Mononuclear cell (primary cell): ENCODE data around the gene TPX2. TPM values are rescaled to one million over a fixed set of nuclear protein-coding genes. Genes with fewer than 3 reads are reported as not detected.

Experiments used
- H3K27me3 ChIP-seq: 2 replicates; pipeline ENCODE4 v1.6.0; 2011; ENCODE audit warnings: low read length, control low read depth; ENCODE audit not compliant: insufficient read depth
- H3K4me1 ChIP-seq: 2 replicates; pipeline ENCODE4 v1.5.1; 2011; ENCODE audit warnings: mild to moderate bottlenecking, low read length, control low read depth; ENCODE audit not compliant: insufficient read depth
- H3K4me3 ChIP-seq: 2 replicates; pipeline ENCODE4 v1.5.1; 2011; ENCODE audit warnings: mild to moderate bottlenecking, low read length, moderate library complexity
- H3K9me3 ChIP-seq: 2 replicates; pipeline ENCODE4 v1.5.1; 2011; ENCODE audit warnings: low read depth, mild to moderate bottlenecking, control low read depth, low read length
- total RNA-seq: library from RNA; depleted of rRNA; stranded (reverse); fragments of >200 nt; gene quantifications from one replicate; pipeline ENCODE4 v1.2.3, GENCODE V29; 2012

TPX2 gene
- total RNA-seq, 1 donor, result 1.7 TPM

DNA sequence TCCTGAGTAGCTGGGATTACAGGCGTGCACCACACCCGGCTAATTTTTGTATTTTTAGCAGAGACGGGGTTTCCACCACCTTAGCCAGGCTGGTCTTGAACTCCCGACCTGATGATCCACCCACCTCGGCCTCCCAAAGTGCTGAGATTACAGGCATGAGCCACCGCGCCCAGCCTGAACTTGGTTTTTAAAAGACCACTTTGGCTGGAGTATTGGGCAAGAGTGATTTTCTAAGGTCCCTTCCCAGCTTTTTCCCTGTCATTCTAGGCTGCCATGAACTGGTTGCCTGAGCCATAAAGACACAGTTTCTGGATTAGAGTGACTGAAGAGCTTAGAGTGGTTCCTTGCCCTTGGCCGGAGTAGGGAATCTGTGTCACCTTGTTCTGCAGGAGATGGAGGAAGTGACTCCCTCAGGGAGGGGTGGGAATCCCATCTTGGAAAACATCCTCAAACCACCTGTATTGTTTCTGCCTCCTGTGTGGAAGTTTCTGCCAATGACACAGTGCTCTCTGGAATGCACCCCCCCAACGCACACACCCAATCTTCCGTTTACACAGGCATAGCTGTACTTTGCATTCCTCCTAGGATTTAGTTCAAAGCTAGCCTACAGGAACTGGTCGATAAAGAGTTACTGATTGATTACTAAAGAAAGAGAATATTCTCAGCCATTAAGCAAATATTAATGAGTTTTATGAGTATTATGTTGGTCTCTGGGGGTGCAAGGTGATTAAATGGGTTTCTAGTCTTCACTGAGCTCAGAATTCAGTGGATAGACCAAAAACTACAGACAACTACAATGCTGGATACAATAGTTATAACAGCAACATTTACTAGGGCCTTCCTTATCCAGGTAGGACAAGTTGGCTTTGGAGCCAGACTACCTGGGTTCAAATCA lies 34.6 kb upstream of the TPX2 start:
- H3K27me3 ChIP-seq, result no peaks in the 10 kb centered on the region
- H3K9me3 ChIP-seq, result no peaks in the 10 kb centered on the region
- H3K4me1 ChIP-seq, result peaks cover 42% of the 10 kb centered on the region
- H3K4me3 ChIP-seq, result no peak overlapping the region

DNA sequence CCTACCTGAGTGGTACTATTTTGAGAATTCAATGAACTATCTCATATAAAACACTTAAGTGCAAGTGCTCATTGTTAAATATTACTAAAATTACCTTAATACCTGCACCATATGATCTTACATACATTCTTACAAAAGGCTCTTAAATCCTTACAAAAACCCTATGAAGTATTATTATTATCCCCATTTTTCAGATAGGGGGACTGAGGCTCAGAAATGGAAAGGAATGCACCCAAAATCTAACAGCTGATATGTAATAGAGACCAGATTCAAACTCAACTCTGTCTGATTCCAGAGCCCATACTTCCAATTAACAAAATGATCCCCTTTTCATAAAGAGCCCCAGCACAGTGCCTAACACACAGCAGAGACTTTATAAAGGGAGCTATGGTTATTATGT lies 33.9 kb upstream of the TPX2 start:
- Histone ChIP-seq H3K4me1 (peaks cover 36% of the 10 kb centered on the region), H3K4me3 (no peak overlapping the region), H3K27me3 (no peaks in the 10 kb centered on the region), H3K9me3 (no peaks in the 10 kb centered on the region)

DNA sequence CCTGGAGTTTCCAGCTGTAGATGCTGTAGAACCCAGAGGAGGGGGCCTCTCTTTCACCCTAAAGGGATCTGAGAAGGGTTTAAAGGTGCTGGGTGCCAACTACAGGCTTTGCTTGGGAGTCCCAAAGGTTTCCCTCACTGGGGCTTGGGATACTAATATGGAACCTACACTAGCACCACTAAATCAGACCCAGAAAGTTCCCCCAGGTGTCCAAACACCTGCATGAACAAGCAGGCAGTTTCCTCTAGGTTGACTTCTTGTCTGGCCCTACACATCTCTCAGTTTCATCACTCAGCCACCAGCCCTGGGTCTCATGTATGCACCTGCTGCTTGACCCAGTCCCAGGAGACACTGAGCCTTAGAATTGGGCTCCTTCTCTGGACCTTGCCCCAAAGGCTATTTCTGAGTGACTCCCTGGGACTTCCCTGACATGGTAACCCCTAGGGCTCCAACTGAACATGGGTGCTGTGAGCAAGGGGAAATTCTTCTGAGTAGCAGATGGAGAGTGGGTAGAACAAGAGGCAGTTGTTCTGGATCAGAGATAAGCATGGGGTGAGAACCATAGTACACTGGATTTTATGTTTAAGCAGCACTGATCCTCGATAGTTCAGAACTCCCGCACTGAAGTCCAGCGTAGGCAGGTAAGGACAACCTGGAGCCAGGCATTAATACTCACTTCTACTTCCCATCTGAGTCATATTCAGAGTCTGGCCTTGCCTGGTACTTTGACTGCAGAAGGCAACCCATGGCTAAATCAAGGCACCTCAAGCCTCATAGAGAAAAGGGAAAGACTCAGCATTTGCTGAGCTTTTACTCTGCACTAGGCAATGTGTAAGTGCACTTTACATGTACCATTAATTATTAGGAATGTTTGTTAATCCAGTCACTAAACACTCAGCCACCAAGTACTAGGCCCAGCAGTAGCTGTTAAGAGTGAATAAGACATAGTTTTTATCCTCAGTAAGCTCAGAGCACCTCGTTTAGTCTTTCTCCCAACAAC lies 33.2 kb upstream of the TPX2 start:
- Histone ChIP-seq H3K27me3 (no peaks in the 10 kb centered on the region), H3K4me1 (peaks cover 41% of the 10 kb centered on the region), H3K9me3 (no peaks in the 10 kb centered on the region), H3K4me3 (no peak overlapping the region)

DNA sequence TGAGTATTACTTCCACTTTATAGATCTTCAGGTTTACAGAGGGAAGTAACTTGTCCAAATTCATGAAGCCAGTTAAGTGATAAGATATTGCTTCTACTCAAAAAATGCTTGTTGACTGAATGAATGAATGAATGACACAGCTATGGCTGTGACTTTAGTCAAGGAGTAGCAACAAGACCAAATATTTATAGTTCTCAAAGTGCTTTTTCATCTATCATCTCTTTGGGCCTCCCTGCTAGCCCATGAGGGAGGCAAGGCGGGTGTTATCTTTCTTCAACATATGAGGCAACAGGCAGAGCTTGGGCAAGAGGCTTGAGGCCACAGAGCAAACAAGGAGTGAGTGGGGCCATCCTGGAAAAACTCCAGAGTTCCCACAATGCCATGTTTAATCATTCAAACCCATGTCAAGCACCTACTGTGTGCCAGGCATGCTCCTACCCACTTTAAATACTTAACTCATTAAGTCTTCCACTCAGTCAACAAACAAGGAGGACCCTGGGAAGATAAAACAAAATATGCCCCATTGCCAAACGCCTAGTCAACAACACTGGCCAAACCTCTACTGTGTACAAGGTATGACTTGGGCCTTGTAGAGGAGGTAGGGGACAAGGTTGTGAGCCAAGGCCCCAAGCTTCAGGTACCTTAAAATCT lies 32.4 kb upstream of the TPX2 start:
- Histone ChIP-seq H3K27me3 (no peaks in the 10 kb centered on the region), H3K4me1 (peaks cover 41% of the 10 kb centered on the region), H3K4me3 (no peak overlapping the region)

GRCh38 chr20:31707258-31707615 lies 31.9 kb upstream of the TPX2 start:
- Histone ChIP-seq H3K9me3 (no peaks in the 10 kb centered on the region), H3K4me1 (peaks cover 46% of the 10 kb centered on the region), H3K4me3 (no peak overlapping the region), H3K27me3 (no peaks in the 10 kb centered on the region)

More for the DNA sequence above, 32.4 kb upstream of the TPX2 start:
- H3K9me3 ChIP-seq, result no peaks in the 10 kb centered on the region

DNA sequence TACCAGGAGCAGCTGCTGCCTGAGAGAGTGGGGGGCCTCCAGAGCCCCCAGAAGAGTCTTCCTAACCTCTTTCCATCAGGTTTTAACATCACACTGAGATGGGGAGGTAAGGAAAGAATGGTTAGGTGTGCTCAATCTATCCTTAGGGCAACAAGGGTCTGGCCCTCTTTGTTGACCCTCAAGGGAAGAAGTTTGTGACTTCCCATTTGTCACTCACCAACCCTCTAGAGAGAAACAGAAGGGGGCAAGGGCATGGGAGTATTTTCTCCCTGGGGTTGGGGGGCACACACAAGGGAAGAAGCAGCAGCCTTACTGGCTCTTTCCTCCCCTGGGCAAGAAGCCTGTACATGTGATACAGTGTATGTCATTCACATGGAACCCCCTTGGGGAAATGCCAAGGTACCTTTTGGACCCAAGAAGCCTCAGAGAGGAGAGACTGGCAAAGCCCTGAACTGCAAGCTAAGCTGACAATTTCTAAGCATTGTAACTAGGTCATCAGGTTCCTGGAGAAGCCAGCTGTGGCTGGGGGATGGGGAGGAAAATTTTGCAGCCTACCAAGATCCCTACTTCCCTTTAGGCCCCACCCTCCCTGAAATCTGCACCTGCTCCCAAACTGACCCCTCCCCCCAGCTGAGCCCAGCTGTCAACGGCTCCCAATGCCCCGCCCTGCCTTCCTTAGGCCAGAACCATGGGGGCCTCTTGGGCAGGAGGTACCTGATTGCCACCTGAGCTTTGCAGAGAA lies 30.9 kb upstream of the TPX2 start:
- H3K27me3 ChIP-seq, result no peaks in the 10 kb centered on the region
- H3K4me1 ChIP-seq, result peaks cover 54% of the 10 kb centered on the region
- no peak overlapping the region for H3K4me3 ChIP-seq
- no peaks in the 10 kb centered on the region for H3K9me3 ChIP-seq

DNA sequence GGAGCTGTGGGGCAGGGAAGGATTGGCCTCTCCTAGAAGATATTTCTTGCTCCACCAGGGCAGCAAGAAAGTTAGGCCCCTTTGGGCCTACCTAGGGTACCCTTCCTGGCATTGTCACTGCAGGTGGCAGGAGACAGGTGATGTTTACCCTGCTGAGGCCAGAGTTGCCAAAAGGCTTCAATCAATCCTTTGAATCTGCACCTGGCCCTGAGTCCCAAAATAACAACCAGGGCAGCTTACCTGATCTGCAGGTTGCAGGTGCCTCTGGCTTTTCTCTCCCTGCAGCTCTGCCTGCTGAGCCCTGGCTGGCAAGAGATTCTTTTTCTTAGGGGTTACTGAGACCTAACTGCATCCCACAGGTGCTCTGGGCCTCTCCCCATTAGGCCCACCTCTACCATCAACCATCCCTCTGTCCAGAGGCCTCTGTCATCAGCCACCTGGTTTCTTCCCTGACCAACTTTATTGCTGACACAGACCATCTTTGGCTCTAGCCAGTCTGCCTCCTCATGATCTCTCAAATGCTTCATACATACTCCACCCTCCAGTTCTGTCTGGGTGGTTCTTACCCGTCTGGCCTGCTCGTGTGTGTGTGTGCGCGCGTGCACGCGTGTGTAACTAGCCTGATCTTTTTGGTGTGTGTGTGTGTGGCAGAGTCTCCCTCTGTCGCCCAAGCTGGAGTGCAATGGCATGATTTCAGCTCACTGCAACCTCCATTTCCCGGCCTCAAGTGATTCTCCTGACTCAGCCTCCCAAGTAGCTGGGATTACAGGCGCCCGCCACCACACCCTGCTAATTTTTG lies 30.2 kb upstream of the TPX2 start:
- H3K4me1 ChIP-seq, result peaks cover 57% of the 10 kb centered on the region
- H3K9me3 ChIP-seq, result no peaks in the 10 kb centered on the region
- H3K27me3 ChIP-seq, result no peaks in the 10 kb centered on the region
- no peak overlapping the region for H3K4me3 ChIP-seq

DNA sequence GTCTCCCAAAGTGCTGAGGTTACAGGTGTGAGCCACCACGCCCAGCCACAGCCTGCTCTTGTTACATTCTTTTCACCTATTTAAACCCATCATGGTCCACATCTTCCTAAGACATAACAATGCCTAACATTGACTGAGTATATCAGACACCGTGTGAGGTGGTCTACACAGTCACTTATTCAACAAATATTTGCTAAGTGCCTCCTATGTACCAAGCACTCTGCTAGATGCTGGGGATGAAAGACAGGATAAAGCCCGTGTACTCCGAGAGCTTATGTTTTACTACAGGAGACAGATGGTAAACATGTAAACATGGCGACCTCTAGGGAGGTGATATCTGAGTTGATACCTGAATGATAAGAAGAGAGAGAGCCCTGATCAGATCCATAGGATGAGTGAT lies 29.2 kb upstream of the TPX2 start:
- Histone ChIP-seq H3K9me3 (no peaks in the 10 kb centered on the region), H3K4me1 (peaks cover 60% of the 10 kb centered on the region), H3K4me3 (no peak overlapping the region), H3K27me3 (no peaks in the 10 kb centered on the region)

DNA sequence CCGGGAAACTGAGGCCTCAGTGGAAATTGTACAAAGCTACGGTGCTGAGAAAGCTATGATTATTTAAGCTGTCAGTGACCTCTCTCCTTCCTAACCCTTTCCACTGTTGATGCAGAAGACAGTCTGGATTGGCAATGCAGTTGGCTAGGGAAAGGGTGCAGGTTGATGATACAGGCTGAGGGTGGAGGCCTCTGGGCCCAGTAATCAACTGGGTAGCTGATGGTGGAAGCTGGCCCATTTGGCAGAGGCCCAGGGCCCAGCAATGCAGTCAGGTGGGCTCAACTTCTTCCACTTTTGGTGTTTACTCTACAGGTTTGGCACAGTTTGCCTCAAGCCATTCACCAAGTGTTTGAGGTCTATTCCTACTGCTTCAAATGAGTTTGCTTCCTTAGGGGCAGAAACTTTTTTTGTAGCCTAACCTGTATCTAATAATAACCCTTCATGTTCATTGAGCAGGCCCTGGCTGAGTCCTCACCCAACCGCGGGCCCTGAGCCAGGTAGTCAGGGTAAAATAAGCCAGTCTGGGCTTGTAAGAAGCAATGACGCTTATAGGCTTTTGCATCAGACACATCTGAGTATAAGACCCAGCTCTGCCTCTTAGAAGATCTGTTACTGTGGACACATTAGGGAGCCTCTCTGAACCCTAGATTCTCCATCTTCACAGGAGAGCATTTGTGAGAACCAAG lies 28.5 kb upstream of the TPX2 start:
- H3K4me3 ChIP-seq, result no peak overlapping the region
- no peaks in the 10 kb centered on the region for H3K27me3 ChIP-seq
- peaks cover 59% of the 10 kb centered on the region for H3K4me1 ChIP-seq
- no peaks in the 10 kb centered on the region for H3K9me3 ChIP-seq

GRCh38 chr20:31711179-31712111 lies 27.6 kb upstream of the TPX2 start:
- no peak overlapping the region for H3K4me3 ChIP-seq
- H3K4me1 ChIP-seq, result peaks cover 56% of the 10 kb centered on the region
- no peaks in the 10 kb centered on the region for H3K9me3 ChIP-seq
- H3K27me3 ChIP-seq, result no peaks in the 10 kb centered on the region

GRCh38 chr20:31712112-31712553 lies 27.0 kb upstream of the TPX2 start:
- Histone ChIP-seq H3K4me1 (peaks cover 56% of the 10 kb centered on the region), H3K9me3 (no peaks in the 10 kb centered on the region), H3K27me3 (no peaks in the 10 kb centered on the region), H3K4me3 (no peak overlapping the region)

DNA sequence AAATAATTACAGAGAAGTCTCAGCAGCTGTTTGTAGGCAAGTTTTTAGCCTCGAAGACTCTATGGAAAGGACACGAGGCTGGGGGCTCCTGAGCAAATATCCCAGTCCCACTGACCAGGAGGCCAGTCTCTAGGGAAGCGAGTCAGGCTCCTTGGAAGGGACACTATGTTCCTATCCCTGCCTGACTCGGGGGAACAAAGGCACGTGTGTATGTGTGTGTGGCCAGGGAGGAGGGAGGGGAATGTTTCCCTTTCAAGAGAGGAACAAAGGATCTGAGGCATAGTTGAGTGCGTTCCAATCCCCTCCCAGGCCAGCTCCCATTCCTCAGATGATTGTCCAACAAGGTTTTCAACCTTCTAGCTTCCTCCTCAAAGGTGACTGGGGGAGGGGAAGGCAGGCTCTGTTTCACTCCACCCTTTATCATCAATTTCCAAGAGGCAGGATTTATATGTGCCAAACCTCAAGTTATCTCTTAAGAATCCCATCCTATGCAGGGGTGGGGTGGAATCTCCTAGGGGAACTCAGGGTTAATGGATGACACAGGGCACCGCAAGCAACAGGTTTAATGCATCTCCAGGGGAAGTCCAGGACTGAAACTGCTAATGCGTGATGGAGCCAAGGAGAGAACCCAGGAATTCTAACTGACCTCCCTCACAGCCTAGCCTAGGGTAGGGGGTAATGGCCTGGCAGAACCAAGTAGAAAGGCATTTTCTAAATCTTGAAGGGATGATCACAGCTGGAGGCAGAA lies 26.4 kb upstream of the TPX2 start:
- peaks cover 61% of the 10 kb centered on the region for H3K4me1 ChIP-seq
- no peaks in the 10 kb centered on the region for H3K27me3 ChIP-seq
- no peaks in the 10 kb centered on the region for H3K9me3 ChIP-seq
- no peak overlapping the region for H3K4me3 ChIP-seq
